HuH-7.5 (cell line): Measurements from ENCODE around the gene MPDZ.

Experiments used
- DNase-seq: peaks from one replicate; pipeline ENCODE4 v3.0.0; 2011; ENCODE audit warnings: low spot score

The MPDZ gene

DNA sequence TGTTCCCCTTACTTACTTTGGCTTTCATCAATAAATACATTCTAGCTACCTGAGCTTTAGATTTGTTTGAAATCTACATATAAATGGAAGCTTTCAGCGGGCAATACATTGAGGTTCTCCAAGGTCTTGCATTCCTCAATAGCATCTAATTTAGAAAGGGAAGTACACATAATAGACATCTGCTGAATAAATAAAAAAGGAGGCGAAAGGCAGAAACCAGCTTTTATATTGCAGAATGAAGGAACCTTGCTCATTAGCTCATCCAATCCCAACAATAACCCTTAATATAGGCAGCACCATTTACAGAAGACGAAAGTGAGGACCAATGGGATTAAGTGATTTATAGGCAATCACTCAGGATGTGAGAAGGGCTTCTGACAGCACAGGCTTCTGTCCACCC, 147.5 kb downstream of the MPDZ start:
- no peak for DNase-seq

DNA sequence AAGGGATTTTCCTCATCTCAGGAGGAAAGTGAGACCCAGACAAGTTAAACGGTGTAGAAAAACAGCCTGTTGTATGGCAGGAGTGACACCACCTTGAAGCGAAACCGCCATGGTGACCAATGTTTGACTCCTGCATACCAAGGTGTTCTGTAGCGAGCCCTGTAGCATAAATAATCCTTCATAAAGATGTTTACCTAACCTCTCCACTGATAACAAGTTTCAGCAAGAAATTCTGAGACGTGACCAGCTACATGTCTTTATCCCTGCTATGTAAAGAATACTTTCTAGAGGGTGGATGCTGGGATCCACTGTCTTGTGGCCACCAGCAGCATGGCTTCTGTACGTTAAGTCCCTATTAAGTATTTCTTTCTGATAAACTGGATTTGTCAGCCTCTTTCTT, 148.1 kb downstream of the MPDZ start:
- DNase-seq, result no peak

DNA sequence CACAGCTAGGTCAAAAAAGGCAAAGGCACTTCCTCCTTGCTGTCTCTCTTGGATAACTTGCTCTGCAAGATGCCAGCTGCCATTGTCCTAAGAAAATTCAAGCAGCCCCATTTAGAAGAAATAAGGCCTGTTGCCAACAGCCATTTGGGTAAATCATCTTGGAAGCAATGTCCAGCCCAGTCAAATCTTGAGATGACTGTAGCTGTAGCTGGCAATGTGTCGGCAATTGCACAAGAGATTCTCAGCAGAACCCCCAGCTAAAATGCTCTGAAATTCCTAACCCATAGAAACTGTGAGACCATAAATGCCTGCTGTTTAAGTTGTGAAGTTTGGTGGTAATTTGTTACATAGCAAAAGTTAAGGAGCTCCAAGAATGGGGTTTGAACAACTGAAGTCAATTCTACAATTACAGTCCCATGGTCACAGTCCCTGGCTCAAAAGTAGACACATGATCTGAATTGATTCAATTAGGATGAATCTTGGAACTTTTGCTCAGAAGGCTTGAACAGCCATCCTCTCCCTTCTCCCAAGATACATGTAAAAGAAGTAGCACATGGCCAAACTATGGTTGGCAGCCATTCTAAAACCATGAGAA, 151.1 kb downstream of the MPDZ start:
- DNase-seq, result no peak

DNA sequence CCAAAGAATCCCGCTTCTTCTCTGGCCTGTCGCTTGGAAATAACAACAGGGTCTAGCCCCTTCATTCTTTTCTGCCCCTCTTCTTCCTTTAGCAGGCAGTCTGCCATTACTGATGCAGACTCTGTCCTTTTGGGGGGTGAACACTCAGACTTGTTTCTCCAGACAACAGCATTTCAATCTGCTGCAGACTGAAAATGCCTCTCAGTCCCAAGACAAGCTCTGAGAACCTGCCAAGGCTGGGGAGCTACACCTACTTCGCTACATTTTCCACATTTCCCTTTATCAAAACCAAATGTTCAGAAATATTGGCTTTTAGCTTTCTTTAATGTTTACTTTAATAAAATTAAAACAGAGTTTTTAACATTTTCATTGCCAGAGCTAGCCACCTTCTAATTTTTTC, 152.4 kb downstream of the MPDZ start:
- no peak for DNase-seq

DNA sequence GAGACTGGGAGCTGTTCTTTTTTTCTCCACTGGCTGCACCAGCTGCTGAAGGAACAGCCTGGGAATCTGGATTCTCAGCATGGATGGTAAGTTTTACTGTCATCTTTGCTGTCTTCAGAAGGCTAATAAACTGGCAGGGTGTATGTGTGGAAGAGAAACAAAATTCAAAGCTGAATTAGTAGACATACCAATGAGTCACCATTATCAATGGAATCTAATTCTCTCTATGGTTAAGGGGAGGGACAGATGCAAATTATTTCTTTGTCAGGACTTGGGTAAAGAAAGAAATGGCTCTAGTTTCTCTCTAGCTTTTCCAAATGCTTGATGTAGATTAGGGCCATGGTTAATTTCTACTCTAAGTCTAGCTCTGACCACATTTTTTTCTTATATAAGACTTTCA, 154.2 kb downstream of the MPDZ start:
- DNase-seq, result no peak

DNA sequence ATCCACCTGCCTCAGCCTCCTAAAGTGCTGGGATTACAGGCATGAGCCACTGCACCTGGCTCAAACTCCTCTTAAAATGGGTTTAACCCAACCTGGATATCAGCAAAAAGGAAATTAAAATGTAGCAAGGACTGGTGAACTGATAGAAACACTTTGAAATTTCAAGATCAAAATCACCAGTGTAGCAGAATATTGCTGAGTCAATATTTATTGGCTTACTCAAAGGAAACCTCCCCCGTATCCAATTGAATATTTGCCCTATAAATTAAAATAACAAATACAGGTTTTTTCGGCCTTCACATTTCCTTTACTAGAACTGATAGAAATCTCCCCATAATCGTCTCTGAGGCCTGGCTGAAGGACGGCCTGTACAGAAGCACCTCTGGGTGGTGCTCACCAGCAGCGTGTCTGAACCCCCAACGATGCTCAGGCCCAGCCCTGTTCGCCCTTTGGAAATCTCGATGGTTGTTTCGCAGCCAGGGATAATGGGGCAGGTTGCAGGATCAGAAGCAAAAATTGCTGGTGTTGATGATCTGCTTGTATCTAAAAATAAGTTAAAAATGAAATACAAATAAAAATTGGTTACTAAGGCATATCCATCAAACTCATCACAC, 156.6 kb downstream of the MPDZ start:
- DNase-seq, result no peak

DNA sequence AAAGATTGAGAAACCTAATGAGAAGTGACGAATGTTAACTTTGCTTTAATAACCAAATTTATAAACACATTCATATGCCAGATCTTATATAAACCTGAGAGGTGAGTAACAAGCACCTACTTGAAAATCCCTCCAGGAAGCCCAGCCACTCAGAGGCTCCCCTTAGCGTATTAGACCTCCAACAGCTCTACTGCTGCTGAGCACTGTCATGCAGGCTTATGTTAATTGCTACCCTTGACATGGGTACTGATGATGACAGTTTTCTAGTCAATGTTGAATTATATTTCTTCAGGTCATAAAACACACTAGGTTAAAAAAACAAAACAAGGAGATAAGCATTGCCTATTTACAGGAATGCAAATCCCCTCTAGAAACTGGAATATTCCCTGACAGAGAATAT, 161.2 kb downstream of the MPDZ start:
- no peak for DNase-seq

DNA sequence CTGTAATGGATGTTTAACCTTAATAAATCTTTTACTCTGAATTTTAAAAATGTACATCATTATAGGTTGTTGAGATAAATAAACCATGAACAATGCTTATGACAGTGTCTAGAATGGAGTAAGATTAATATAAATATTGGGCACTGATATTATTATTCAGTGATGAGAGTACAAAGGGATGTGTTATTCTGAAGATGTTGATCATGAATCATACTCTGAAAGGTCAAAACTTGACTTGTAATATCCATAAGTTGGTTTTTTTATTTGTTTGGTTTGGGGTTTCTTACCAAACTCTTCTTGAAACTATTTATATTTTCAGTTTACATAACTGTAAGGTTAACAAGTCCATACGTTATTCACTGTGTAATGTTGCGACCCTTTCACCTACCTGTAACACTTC, 163.2 kb downstream of the MPDZ start:
- DNase-seq, result no peak

DNA sequence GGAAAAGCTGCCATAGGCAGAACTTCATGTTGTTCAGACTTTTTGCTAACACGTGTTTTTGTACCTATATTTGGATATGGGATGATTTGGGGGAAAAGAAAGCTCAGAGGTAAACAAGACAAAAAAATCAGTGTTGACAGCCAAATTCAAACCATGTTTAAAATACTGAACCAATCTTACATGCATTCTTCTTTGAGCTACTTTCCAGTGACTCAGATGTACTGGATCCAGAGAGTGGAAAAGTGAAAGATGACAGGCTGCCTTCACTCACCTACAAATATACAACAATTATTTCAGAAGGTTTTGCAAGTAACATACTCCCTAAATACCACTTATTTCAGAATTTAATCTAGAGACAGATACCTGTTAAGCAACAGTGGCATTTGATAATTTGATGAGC, 165.7 kb downstream of the MPDZ start:
- no peak for DNase-seq

DNA sequence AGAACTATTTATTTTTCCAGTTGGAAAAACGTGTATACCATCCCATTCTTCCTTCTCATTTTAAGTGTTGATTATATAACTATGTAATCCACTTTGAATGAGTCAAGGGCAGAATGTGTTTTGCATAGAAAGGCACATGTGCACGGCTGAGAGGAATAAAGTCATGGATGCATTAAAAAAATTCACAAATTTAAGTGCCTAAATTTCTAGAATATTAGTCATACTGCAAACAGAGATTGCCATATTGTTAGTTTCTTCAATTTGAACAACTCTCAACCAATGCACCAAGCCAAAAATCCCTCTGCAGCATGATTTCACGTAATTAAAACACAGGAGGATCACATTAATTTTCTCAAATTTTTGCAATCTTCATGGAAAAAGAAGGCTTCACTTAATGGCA, 166.3 kb downstream of the MPDZ start:
- DNase-seq, result no peak

DNA sequence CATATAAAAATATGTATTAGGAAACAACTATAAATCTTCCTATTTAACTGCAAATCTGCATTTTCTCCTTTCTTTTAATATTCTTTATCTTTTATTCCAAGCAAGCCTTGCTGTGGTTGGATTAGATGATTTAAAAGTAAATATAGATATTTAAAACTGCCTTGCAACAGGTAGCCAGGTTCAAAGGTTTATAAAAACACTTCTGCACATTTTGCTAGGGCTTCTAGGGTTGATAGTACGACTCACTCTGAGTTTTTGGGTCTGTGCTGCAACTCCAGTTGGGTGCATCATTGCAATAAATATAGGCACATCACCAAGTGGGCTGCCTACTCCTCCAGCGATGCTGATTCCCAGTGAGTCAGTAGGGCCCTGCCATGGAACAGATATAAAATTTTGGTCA, 167.7 kb downstream of the MPDZ start:
- DNase-seq, result no peak

DNA sequence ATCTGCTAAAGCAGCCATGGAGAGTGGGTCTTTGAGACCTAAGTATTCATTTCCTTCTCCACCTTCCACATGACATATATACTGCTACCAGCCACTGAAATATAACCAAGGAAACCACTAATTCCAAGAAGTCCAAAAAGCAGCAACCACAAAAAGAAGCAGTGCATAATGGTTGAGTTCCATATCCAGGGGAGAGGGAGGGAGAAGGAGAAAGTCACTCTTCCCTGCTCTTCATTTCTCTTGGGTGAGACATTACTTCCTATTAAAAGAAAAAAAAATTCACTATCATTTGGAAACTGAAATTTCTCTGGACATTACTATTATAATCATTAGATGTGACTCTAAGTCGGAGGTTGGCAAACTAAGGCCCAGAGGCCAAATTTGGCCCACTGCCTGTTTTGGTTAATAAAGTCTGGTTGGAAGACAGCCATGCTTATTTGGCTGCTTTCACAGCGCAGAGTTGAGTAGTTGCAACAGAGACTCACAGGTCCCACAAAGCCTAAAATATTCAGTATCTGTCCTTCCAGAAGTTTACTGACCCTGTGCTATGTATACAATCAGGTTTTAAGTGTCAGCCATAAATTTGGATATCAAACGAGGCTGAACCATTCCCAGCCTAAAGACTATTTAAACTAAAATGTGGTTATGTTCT, 168.6 kb downstream of the MPDZ start:
- DNase-seq, result no peak

DNA sequence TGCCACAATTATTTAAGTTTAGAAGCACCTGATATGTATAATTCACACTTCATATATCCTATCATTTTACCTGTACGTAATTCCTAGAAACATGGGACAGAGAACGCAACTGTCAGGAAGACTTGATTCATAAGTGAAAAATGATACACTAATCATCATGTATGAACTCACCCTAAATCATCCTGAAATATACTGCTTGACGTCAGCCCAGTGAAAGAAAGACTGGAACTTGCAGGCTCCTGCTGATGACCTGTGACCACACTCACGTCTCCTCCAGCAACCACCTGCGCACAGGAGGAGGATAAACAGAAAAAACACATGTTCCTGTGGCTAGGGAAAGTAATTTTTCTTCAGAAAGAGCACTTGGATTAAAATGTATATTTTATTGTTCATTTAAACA, 169.7 kb downstream of the MPDZ start:
- no peak for DNase-seq

DNA sequence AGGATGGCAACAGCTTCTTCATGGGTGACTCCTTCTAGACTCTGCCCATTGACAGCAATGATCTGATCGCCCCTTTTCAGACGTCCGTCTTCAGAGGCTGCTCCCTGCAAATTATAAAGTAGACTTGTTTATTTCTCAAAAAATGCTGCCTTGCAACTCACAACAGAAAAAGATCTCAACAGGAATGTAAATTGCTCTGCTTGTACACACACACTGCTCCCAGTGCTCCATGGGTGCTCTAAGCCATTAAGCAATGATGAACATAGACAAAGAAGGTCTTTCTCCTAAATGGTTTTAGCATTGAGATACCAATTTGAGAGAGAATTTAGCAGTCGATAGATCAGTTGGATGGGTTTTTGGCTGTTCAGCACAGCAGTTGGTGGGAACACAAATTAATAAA, 172.5 kb downstream of the MPDZ start:
- DNase-seq, result no peak

DNA sequence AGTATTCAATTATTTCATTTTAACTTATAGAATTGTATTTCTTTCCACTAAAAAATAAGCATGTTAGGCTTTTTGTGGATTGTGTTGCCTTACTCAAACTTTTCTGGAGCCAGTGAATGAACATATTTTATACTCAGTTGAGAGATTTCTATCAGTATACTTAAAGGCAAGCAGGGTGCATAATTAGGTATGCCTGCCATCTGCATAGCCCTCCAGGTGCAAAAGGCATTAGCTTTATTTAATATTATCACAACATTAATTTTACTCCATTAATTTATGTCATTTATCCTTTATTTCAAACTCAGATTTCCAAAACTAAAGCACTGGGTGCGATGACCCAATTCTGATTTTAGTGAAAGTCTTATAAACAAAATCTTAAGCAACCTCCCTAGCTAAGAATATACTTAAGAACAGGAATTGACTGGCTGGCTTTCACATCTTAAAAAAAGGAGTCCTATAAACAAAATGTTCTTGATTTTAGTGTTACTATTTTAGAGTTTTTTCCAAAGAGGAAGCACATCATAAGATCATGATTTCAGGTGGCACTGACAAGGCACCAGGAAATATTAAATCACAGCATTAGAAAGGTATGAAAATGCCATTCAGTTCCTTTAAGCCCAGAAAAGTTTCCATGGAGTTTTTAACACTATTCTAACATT, 178.4 kb downstream of the MPDZ start:
- DNase-seq, result no peak

DNA sequence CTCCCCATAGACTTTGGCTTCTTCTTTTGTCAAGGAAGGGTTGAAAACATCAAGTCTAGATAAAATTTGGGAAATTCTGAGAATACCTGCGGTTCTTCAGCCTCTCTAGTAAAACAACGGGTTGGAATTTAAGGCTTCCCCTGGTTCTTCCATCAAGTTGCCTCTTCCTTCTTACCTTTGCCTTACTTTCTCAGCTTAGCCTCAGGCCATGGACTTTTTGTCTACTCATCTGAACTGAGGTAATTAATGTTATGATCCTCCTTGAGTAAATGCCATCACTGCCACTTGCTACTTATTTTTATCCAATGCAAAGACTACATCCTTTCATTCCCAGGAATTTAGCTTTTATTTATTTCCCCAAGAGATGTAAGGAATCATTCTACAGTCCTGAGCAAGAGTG, 184.4 kb downstream of the MPDZ start:
- DNase-seq, result no peak

DNA sequence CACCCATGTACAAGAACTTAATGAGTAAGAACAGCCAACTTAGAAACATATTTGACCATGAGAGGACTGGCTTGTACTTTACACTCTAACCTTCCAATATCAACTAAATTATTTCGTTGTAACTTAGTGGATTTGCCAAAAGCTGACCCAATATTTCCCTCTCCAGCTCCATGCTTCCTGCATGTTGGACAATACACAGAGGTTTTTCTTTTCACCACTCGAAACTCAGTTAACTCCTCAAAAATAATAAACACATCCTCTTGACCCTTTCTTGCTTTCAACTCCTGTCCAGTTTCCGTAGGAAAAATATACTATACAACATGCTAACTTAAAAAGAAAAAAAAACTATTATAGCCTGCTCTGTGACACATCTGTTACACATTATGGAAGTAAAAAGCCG, 188.9 kb downstream of the MPDZ start:
- DNase-seq, result no peak

DNA sequence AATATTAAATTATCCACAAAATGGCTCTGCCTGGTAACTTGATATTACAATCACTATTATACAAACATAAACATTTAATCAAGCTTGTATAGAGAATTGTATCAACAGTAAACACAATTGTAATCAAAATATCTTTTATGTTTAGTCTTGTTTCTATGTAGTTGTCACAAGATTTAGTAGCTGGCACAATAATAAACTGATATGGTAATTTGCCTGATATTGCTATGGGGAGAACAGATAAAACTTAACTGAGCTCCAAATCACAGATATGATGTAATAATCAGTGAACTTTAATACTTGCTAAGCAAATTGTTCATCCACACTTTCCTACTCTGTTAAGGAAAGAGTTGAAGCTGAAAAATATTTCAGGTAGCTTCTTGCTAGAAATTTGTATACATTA, 189.8 kb downstream of the MPDZ start:
- no peak for DNase-seq

DNA sequence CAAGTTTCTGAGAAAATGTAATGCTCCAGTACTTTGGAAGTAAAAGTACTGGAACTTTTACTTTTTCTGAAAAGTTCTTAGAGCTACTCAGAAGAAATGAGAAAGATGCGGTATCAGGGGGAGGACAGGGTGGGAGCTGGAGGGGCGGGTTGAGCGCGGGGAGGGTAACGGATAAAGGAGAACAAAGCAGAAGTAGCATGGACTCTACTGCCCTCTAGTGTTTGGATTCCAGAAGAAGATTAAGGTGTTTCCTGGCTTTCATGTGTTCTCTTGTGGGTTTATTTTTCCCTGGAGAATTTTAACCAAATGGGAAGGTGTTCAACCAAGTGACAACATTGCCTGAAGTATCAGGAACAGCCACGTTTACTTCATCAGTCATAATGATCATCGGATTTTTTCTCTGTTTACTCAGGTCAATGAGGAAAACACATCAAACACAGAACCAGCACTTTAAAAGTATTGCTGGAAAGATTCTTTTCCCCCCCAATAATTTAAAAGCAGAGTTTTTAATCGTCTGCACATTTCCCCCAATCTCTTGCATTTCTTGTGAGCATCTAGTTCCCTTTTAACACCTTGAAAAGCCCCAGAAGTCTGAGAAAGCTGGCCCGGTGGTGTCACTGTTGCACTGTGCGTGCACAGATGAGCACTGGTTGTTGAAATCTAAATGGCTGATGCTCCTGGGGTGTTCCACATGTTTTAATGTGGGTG, 190.6 kb downstream of the MPDZ start:
- peak; percentile 32 for DNase-seq

DNA sequence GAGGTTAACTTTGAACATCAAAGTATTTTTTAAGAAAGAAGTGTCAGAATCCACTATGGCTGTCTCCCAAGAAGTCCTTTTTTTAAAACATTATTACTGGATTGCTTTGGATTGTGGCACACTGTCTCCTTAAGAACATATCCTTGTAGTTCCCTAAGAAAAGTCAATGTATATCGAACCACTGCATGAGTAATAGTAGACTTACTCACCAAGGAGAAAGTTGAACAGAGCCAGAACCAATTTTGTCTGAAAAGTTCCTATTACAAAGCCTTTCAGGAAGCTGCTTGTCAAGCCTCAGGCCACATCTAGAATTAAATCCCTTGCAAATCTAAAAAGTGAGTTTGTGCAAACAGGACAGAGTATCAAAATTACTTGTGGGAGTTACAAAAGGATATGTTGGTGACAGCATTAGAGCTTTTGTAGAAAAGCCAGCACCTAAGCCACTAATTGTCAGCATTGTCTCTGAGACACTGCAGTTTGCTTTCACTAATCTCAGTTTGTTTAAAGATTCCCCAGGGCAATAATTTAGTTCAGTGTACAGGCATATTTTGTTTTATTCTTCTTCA, 195.4 kb downstream of the MPDZ start:
- no peak for DNase-seq

DNA sequence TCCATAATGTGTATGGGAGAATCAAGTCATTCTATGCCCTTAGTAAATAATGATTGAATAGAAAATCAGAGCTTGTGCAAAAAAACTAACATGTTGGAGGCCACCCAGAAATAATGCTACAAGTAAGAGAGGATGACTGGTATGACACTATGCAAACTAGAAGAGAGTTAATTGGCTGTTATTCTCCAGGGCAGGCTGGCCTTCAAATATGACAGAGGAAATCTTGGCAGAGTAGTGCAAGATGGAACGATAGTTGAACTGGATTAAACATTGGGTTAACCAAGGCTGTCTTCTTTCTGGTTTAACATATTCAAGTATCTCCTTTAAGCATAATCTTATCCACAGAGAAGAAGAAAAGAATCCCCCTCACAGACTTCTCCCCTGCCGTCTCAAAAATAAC, 196.1 kb downstream of the MPDZ start:
- no peak for DNase-seq

DNA sequence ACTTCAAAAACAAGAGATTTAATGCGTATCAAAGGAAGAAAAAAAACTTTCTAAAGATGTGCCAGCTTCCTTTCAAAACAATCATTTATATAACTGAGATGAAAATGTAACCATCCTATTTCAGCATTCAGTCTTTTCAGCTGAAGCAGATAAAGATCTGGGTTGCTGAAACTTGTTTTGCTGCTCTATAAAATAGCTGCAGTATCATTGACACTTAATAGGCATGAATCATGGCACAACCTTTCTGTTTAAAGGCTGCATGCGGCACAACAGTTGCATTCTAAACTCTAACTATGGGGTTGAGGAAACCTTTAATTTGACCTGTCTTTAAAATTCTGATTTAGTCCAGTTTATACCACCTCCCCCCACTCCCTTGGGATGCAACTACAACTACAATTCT, 196.7 kb downstream of the MPDZ start:
- no peak for DNase-seq

DNA sequence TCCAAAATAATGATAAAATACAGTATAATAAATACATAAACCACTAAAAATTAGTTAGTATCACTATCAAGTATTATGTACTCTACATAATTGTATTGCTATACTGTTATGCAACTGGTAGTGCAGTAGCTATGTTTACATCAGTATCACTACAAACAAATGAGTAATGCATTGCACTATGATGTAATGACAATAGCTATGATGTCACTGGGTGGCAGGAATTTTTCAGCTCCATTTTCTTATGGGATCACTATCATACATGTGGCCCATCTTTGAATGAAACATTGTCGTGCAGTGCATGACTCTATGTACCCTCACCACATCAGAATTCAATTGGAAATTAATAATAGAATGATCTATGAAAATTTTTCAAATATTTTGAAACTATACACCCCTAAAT, 201.3 kb downstream of the MPDZ start:
- no peak for DNase-seq
